Hematopoietic multipotent progenitor cell treated with erythropoietin and hydrocortisone succinate and interleukin-3 and kit ligand, for 8 days (in vitro differentiated cells): ENCODE measurements around the gene GNAZ.

ENCODE experiments used
- DNase-seq: peaks from one replicate; pipeline ENCODE4 v3.0.0-alpha.2; 2015

GNAZ gene

DNA sequence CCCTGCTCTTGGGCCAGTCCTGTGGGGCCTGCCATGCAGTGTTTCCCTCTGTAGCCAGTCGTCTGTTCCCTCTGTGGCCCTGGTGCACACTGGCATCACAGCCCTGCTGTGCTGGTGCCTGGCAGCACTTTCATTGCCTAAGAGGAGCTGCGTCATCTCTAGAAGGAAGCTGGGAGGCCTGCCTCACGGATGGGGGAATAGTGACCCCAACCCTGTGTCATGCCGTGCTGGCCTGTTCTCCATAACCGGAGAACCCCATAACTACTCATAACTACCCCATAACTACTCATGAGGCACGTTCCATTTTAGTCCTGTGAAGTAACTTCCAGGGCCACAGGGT, 88.9 kb downstream of the GNAZ start:
- DNase-seq: no peak

DNA sequence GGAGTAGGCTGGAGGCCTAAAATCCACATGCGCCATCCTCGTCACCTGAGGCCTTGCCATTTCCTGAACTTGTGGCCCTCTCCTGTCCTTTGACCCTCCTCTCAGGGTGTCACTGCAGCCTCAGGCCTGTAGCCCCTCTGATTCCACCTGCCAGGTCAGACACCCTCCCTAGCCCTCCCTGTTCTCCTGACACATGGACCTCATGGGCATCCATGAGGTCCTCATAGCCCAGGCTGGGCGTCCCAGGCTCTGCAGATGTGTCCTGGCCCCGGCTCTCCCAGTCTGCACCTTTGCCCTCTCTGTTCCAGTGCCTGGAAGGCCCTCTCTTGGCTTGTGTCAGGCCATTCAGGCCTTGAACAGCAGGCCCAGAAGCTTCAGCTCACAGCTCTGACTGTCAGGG, 90.7 kb downstream of the GNAZ start:
- no peak for DNase-seq

DNA sequence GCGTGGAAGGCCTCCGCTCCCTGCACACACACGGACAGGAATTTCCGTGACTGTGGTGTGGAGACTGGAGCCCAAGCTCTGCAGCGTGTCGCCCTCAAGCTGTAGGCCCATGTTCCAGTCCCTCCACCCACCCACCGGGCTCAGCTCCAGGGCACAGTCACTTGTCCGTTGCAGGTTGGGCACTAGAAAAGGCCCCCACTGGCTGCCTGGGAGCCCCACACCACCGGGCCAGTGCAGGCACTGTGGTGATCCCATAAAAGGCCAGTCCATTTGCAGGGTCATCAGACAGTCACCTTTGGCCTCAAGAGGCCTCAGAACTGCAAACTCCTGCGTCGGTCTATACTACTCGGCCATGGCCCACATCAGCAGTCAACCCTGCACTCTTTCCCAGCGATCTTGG, 91.3 kb downstream of the GNAZ start:
- no peak for DNase-seq

DNA sequence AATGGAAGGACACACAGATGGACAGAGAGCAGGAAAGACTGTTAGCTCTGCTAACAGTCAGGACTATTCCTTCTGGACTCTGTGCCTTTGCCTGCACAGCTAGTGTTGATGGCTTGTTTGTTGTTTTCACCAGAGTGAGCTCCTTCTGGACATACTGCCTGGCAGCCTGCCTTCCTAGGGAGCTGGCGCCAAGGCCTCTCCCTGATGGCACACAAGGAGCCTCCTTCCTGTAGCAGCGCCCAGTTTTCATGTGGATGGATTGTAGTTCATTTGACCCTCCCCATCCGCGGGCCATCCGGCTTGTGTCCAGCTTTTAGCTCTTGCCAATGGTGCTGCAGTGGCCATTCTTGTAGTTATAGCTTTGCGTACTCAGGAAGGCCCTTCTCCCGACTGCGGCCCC, 93.3 kb downstream of the GNAZ start:
- DNase-seq: no peak

DNA sequence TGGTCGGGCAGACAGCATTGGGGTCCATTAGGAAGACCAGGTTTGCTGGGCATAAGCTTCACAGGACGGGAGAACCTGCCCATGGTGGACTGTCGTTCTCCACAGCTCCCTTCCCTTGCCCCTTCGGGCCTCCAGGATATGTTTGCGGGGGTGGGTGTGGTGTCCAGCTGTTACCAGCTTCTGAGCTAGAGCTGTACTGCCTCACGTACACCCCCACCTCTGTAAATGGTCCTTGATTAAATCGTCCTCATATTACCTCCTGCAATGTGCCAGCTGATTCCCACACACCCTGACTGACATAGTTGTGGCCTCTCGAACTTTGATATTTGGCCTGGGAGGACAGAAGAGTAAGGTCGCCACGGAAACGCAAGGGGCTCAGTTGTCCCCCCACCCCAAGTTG, 93.8 kb downstream of the GNAZ start:
- DNase-seq: no peak

DNA sequence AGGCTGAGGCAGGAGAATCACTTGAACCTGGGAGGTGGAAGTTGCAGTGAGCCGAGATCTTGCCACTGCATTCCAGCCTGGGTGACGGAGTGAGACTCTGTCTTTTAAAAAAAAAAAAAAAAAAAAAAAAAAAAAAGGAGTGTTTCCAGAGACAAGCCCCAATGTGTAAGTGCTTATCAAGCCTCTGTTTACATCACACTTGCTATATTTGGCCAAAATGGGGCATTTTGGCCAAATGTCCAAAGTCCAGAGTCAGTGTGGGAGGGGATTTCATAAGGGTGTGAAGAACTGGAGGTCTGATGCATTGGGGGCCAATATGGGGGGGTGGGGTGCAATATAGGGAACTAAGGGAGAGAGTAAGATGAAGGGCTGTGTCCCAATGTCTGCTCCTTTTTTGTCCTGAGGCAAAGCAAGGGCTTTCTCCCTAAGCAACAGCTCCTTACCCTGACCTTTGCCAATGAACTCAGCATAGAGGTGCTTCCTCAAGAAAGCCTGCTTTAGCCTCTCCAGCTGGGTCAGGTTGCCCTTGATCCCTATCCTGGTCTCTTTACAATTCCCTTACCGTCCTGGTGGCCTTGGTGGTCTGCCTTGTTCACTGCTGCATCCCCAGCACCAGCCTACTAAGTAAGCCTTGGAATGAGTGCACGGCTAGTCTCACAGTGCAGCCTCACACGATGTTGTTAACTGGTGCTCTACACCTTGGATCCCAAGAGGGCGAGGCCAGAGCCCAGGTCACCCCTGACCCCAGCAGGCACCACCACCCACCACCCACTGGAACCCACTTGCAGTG, 95.9 kb downstream of the GNAZ start:
- DNase-seq: no peak

DNA sequence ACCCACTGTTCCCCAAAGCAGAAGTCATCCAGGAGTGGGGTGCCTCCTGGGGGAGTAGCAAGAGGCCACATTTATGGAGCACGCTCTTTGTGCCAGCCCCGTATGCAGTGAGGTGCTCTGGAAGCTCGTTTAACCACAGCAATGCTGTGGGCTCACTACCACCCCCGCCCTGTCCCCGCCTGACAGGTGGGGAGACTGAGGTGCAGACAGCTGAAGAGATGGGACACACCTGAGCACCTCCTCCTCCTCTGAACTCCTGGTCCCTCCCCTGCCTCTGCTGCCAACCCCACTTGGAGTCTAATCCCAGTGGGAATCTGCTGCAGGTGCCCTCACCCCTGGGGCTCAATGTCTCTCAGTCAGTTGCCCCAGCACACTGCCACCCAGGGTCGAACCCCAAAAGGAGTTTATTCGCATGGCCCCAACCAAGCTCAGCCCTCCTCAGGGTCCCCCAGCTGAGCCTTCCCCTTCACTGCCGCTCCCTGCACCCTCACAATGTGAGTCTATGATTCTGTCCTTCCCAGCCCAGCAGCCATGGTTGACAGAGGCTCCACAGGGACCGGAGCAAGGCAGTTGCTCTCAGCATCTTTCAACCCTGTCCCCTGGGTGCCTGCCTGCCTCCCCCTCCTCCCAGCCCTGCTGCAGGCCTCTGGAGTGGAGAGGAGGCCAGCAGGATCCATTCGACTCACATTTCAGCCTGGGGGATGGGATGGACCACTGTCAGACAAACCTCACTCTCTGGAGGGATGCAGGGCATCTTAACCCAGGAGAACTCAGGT, 96.7 kb downstream of the GNAZ start:
- no peak for DNase-seq

DNA sequence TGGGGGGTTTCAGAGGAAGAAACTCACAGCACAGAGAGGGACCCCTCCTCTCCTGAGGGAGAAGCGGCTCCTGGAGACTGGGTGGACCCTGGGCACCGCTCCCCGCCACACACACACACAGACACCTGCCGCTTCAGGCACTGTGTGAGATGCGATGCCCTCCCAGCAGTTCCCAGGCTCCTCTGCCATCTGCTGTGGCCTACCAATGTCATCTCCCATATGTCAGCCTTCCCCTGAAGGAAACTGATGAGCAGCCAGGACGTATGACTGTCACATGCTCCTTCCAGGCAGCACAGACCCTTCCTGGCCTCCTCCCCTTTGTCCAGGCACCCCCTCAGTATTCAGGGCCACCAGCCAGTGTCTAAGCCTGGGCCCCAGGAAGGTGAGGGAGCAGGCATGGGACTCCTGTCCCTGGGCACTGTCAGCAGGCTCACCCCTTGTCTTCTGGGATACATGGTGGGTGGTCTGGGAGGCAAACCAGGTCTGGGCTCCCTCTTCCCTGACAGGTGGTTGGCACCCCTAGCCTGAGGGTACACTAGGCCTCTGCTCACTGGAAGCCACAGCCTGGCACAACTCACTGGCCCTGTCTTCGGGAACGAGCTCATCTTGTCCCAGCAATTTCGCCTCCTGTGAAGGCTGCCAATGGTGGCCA, 98.2 kb downstream of the GNAZ start:
- DNase-seq: no peak

DNA sequence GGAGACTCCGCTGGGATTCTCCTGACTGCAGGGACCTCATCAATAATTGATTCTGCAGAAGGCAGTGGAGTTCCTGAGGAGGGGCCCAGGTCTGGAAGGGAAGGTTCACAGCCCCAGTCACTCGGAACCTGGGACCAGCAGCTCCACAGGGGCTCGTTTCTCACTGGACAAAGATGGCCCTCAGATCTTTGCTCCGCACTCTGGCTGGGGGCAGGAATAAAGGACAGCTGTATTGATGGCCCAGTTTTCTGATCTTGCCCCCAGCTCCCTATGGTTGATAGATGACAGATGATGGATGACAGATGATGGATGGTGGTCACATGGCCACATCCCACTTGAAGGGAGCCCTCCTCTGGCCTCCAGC, 98.7 kb downstream of the GNAZ start:
- no peak for DNase-seq
